ENCODE data around the gene DIP2C. TPM values are rescaled to one million over a fixed set of nuclear protein-coding genes. Genes with fewer than 3 reads are reported as not detected.

The DIP2C gene
- total RNA-seq, 2 donors from 2014 or later: 13.0 to 13.7 TPM

GRCh38 chr10:594584-595270 is 94.7 kb downstream of the DIP2C start:
- H3K27me3 ChIP-seq (ENCODE audit: control insufficient read depth, insufficient read depth, low read length, poor library complexity, severe bottlenecking): no peaks in the 10 kb centered on the region
- no peak overlapping the region for H3K9ac ChIP-seq (ENCODE audit: extremely low read depth, low read length, poor library complexity, severe bottlenecking)
- 95 to 97% methylated on average over 27 to 28 of the region's 28 CpGs for WGBS, 2 experiments (ENCODE audit: insufficient coverage in 1 of 2, insufficient read length in 1 of 2)
- Mint-ChIP-seq H3K27ac (no peak overlapping the region), H3K4me3 (no peak overlapping the region), H3K27me3 (ENCODE audit: insufficient read depth) (no peaks in the 10 kb centered on the region), H3K4me1 (peaks cover 7% of the 10 kb centered on the region), H3K36me3 (ENCODE audit: low read depth) (no peaks in the 10 kb centered on the region), H3K9me3 (no peaks in the 10 kb centered on the region)
- no peaks in the 10 kb centered on the region for H3K4me1 ChIP-seq (ENCODE audit: control insufficient read depth, insufficient read depth, low read length)
- no peak overlapping the region for H3K4me3 ChIP-seq (ENCODE audit: low read length)
- TF ChIP-seq CTCF (conservative IDR thresholded peaks at IDR 0.05): no peak
- no peaks in the 10 kb centered on the region for H3K9me3 ChIP-seq (ENCODE audit: control insufficient read depth, low read length)
- DNase-seq: no peak
- no peak overlapping the region for H3K27ac ChIP-seq (ENCODE audit: low read depth, low read length)
- H3K36me3 ChIP-seq (ENCODE audit: control insufficient read depth, insufficient read depth, low read length): no peaks in the 10 kb centered on the region

GRCh38 chr10:593901-594457 is 95.5 kb downstream of the DIP2C start:
- Histone ChIP-seq H3K27ac (ENCODE audit: low read depth, low read length) (no peak overlapping the region), H3K27me3 (ENCODE audit: control insufficient read depth, insufficient read depth, low read length, poor library complexity, severe bottlenecking) (no peaks in the 10 kb centered on the region), H3K9me3 (ENCODE audit: control insufficient read depth, low read length) (no peaks in the 10 kb centered on the region), H3K36me3 (ENCODE audit: control insufficient read depth, insufficient read depth, low read length) (no peaks in the 10 kb centered on the region), H3K4me3 (ENCODE audit: low read length) (no peak overlapping the region), H3K4me1 (ENCODE audit: control insufficient read depth, insufficient read depth, low read length) (no peaks in the 10 kb centered on the region), H3K9ac (ENCODE audit: extremely low read depth, low read length, poor library complexity, severe bottlenecking) (no peak overlapping the region)
- peaks cover 7% of the 10 kb centered on the region for H3K4me1 Mint-ChIP-seq
- WGBS, 2 experiments (ENCODE audit: insufficient coverage in 1 of 2, insufficient read length in 1 of 2): 93 to 99% methylated on average over 8 to 17 of the region's 17 CpGs
- H3K9me3 Mint-ChIP-seq: no peaks in the 10 kb centered on the region
- H3K4me3 Mint-ChIP-seq: no peak overlapping the region
- no peak for DNase-seq
- TF ChIP-seq CTCF (conservative IDR thresholded peaks at IDR 0.05): no peak
- H3K36me3 Mint-ChIP-seq (ENCODE audit: low read depth): no peaks in the 10 kb centered on the region
- peak overlapping the region; percentile 53 for H3K27ac Mint-ChIP-seq
- H3K27me3 Mint-ChIP-seq (ENCODE audit: insufficient read depth): no peaks in the 10 kb centered on the region

- H3K9me3 Mint-ChIP-seq: no peaks in the 10 kb centered on the region
- H3K27ac Mint-ChIP-seq: no peak overlapping the region
- Histone ChIP-seq H3K4me1 (ENCODE audit: control insufficient read depth, insufficient read depth, low read length) (no peaks in the 10 kb centered on the region), H3K9ac (ENCODE audit: extremely low read depth, low read length, poor library complexity, severe bottlenecking) (no peak overlapping the region), H3K4me3 (ENCODE audit: low read length) (no peak overlapping the region), H3K9me3 (ENCODE audit: control insufficient read depth, low read length) (no peaks in the 10 kb centered on the region), H3K36me3 (ENCODE audit: control insufficient read depth, insufficient read depth, low read length) (no peaks in the 10 kb centered on the region), H3K27ac (ENCODE audit: low read depth, low read length) (no peak overlapping the region), H3K27me3 (ENCODE audit: control insufficient read depth, insufficient read depth, low read length, poor library complexity, severe bottlenecking) (no peaks in the 10 kb centered on the region)
- no peaks in the 10 kb centered on the region for H3K36me3 Mint-ChIP-seq (ENCODE audit: low read depth)
- peaks cover 2% of the 10 kb centered on the region for H3K4me1 Mint-ChIP-seq
- H3K27me3 Mint-ChIP-seq (ENCODE audit: insufficient read depth): no peaks in the 10 kb centered on the region
- TF ChIP-seq CTCF (conservative IDR thresholded peaks at IDR 0.05): no peak
- no peak overlapping the region for H3K4me3 Mint-ChIP-seq
- WGBS, 2 experiments (ENCODE audit: insufficient coverage in 1 of 2, insufficient read length in 1 of 2): 95% methylated on average over 9 to 15 of the region's 15 CpGs
- DNase-seq: no peak
These were observed 96.0 kb downstream of the DIP2C start for GRCh38 chr10:593421-593820.
